ENCODE results near the gene TNFRSF1B. TPM values are rescaled to one million over a fixed set of nuclear protein-coding genes. Genes with fewer than 3 reads are reported as not detected.
A peak's percentile ranks its signal among the peaks of the same experiment; 100 is the strongest.

Gene TNFRSF1B
- total and polyA plus RNA-seq, 9 of the 15 experiments (the other 6 are each of a cell fraction or from before 2014, with no cell fraction given), result 8.8 to 91.3 (median 36.0) TPM

GRCh38 chr1:12143631-12144155 lies 23.1 kb upstream of the TNFRSF1B start (continued):
- TF ChIP-seq ZNF778 (CRISPR knock-in tag; IDR thresholded peaks at IDR 0.05), result no peak
- no peak for TF ChIP-seq PCBP2 (IDR thresholded peaks at IDR 0.05; ENCODE audit: low read depth, low read length, poor library complexity, severe bottlenecking)
- TF ChIP-seq HIVEP1 (CRISPR knock-in tag; IDR thresholded peaks at IDR 0.05), result no peak
- TF ChIP-seq E2F1 (CRISPR knock-in tag; IDR thresholded peaks at IDR 0.05), result no peak
- TF ChIP-seq TARDBP (IDR thresholded peaks at IDR 0.05), result no peak
- 0 out of 2 replicates have a peak, but pooled peaks have one; percentile 19 for TF ChIP-seq FOXJ2 (tag; IDR thresholded peaks at IDR 0.05)
- no peak for TF ChIP-seq CBFA2T2 (conservative IDR thresholded peaks at IDR 0.05)
- TF ChIP-seq TOE1 (IDR thresholded peaks at IDR 0.05; ENCODE audit: borderline replicate concordance), result peak; percentile 53; the same call in 1 of the 2 replicates
- TF ChIP-seq TOE1 (CRISPR knock-in tag; IDR thresholded peaks at IDR 0.05; ENCODE audit: borderline replicate concordance, low read depth), result peak; percentile 64; the same call in 1 of the 2 replicates
- TF ChIP-seq FIP1L1 (IDR thresholded peaks at IDR 0.05; ENCODE audit: low read depth, low read length, poor library complexity, severe bottlenecking), result no peak
- peak; percentile 88 for TF ChIP-seq ZNF592 (IDR thresholded peaks at IDR 0.05)
- TF ChIP-seq PHTF2 (CRISPR knock-in tag; IDR thresholded peaks at IDR 0.05), result no peak
- TF ChIP-seq CTCF (IDR thresholded peaks at IDR 0.05 in 2 of 3, conservative IDR thresholded peaks at IDR 0.05 in 1 of 3; ENCODE audit: insufficient read depth in 2 of 3, low read depth in 1 of 3, low read length in 3 of 3), result no peak
- TF ChIP-seq ATF3 (IDR thresholded peaks at IDR 0.05), result peak; percentile 35; the same call in 1 of the 2 replicates
- no peak for TF ChIP-seq ATF3 (CRISPR knock-in tag; conservative IDR thresholded peaks at IDR 0.05)
- no peak for TF ChIP-seq KLF10 (CRISPR knock-in tag; IDR thresholded peaks at IDR 0.05)
- no peak for TF ChIP-seq SAFB (IDR thresholded peaks at IDR 0.05; ENCODE audit: borderline replicate concordance, low read depth, low read length)
- TF ChIP-seq E2F5 (CRISPR knock-in tag; IDR thresholded peaks at IDR 0.05), result peak; percentile 90
